IMR-90 (cell line): Measurements from ENCODE around the gene ARHGAP5. TPM values are rescaled to one million over a fixed set of nuclear protein-coding genes. Genes with fewer than 3 reads are reported as not detected.

Source experiments
- ATAC-seq: fragments of 200-7000 bp; cut with Tn5 transposase; 2 replicates; pipeline ENCODE4 v1.9.1; 2020; ENCODE audit warnings: low read depth, mild to moderate bottlenecking, moderate library complexity
- BruUV-seq: library from RNA; stranded (reverse); fragments of 400-500 nt; replicated peaks from 2 replicates; lab custom pipeline; 2021; lab: Mats Ljungman, UMichigan
- CTCF ChIA-PET: fragments of 300-600 bp; formaldehyde crosslinking; extraction: SDS; loops from one replicate; lab custom pipeline; 2021; ENCODE audit warnings: antibody characterized with exemption; lab: Yijun Ruan, JAX
- POLR2A ChIA-PET: fragments of 300-600 bp; sonication (Branson Sonifier 250); formaldehyde crosslinking; loops from one replicate; lab custom pipeline; 2022; ENCODE audit warnings: antibody characterized with exemption; ENCODE audit not compliant: unreplicated experiment; lab: Charles Lee
- DNase-seq: peaks from one replicate; pipeline ENCODE4 v3.0.0; 2013
- H2AFZ ChIP-seq: replicated peaks from 2 replicates; pipeline ENCODE3; 2013; ENCODE audit warnings: low read length, mild to moderate bottlenecking; ENCODE audit not compliant: poor library complexity
- H2AK5ac ChIP-seq: 2 replicates; pipeline ENCODE4 v1.6.1; 2013; ENCODE audit warnings: low read depth, low read length, inconsistent platforms
- H2AK9ac ChIP-seq: replicated peaks from 2 replicates; pipeline ENCODE3; 2013; ENCODE audit warnings: mild to moderate bottlenecking, low read depth, low read length, moderate library complexity; ENCODE audit not compliant: poor library complexity
- H2BK120ac ChIP-seq: 2 replicates; pipeline ENCODE4 v1.6.1; 2013; ENCODE audit warnings: low read depth, low read length, inconsistent platforms
- H2BK15ac ChIP-seq: 3 replicates; pipeline ENCODE4 v1.6.1; 2013; ENCODE audit warnings: low read depth, low read length, inconsistent platforms
- H2BK20ac ChIP-seq: 2 replicates; pipeline ENCODE4 v1.6.1; 2013; ENCODE audit warnings: low read depth, mild to moderate bottlenecking, inconsistent platforms, low read length, moderate library complexity
- H2BK5ac ChIP-seq: 2 replicates; pipeline ENCODE4 v1.6.1; 2013; ENCODE audit warnings: mild to moderate bottlenecking, low read depth, low read length, inconsistent platforms; ENCODE audit not compliant: poor library complexity, severe bottlenecking
- H3K14ac ChIP-seq: replicated peaks from 2 replicates; pipeline ENCODE4 v1.6.1; 2013; ENCODE audit warnings: low read depth, low read length, inconsistent platforms
- H3K18ac ChIP-seq: 2 replicates; pipeline ENCODE4 v1.6.1; 2013; ENCODE audit warnings: low read depth, low read length, control low read depth
- H3K23ac ChIP-seq: 2 replicates; pipeline ENCODE4 v1.6.1; 2013; ENCODE audit warnings: low read depth, low read length, inconsistent platforms
- H3K27ac ChIP-seq: 2 replicates; pipeline ENCODE4 v1.5.1; 2013; ENCODE audit warnings: mild to moderate bottlenecking, control low read depth, low read length; ENCODE audit not compliant: insufficient read depth
- H3K27me3 ChIP-seq: 2 replicates; pipeline ENCODE4 v1.6.1; 2013; ENCODE audit warnings: low read length; ENCODE audit not compliant: control insufficient read depth, insufficient read depth
- H3K36me3 ChIP-seq: 2 replicates; pipeline ENCODE4 v1.6.1; 2013; ENCODE audit warnings: low read length, mixed read lengths; ENCODE audit not compliant: control insufficient read depth, insufficient read depth
- H3K4ac ChIP-seq: 2 replicates; pipeline ENCODE4 v1.6.1; 2013; ENCODE audit warnings: low read depth, low read length, inconsistent platforms
- H3K4me1 ChIP-seq: 2 replicates; pipeline ENCODE4 v1.6.1; 2013; ENCODE audit warnings: low read length, mixed read lengths; ENCODE audit not compliant: control insufficient read depth, insufficient read depth
- H3K4me2 ChIP-seq: 2 replicates; pipeline ENCODE4 v1.6.1; 2013; ENCODE audit warnings: low read depth, mild to moderate bottlenecking, control low read depth, low read length, moderate library complexity
- H3K4me3 ChIP-seq: 2 replicates; pipeline ENCODE4 v1.5.1; 2013; ENCODE audit warnings: low read depth, mild to moderate bottlenecking, control low read depth, low read length, moderate library complexity; ENCODE audit not compliant: insufficient read depth
- H3K56ac ChIP-seq: 2 replicates; pipeline ENCODE4 v1.6.1; 2013; ENCODE audit warnings: low read length, inconsistent platforms; ENCODE audit not compliant: insufficient read depth; ENCODE audit errors: extremely low read depth
- H3K79me1 ChIP-seq, 2 experiments: 2 replicates each; pipeline ENCODE4 v1.6.1; 2013; ENCODE audit warnings: low read length in 2 of 2, inconsistent platforms in 1 of 2, low read depth in 1 of 2
- H3K9ac ChIP-seq: 2 replicates; pipeline ENCODE4 v1.6.1; 2013; ENCODE audit warnings: low read depth, low read length, control low read depth
- H3K9me1 ChIP-seq: 2 replicates; pipeline ENCODE4 v1.6.1; 2013; ENCODE audit warnings: low read length, inconsistent platforms; ENCODE audit not compliant: insufficient read depth
- H3K9me3 ChIP-seq: 2 replicates; pipeline ENCODE4 v1.6.1; 2013; ENCODE audit warnings: low read length; ENCODE audit not compliant: control insufficient read depth, insufficient read depth
- H4K20me1 ChIP-seq: 2 replicates; pipeline ENCODE4 v1.6.1; 2013; ENCODE audit warnings: low read length, inconsistent platforms; ENCODE audit not compliant: insufficient read depth
- H4K5ac ChIP-seq: 2 replicates; pipeline ENCODE4 v1.6.1; 2013; ENCODE audit warnings: mild to moderate bottlenecking, low read depth, low read length, control low read depth
- H4K8ac ChIP-seq, 2 experiments: 2 replicates each; pipeline ENCODE4 v1.6.1; 2013; ENCODE audit warnings: low read depth in 2 of 2, low read length in 2 of 2, control low read depth in 1 of 2, inconsistent platforms in 1 of 2
- H4K91ac ChIP-seq: 2 replicates; pipeline ENCODE4 v1.6.1; 2013; ENCODE audit warnings: low read depth, low read length, inconsistent platforms; ENCODE audit not compliant: insufficient read depth
- CHD1 ChIP-seq: IDR thresholded peaks from 2 replicates; pipeline ENCODE4 v1.6.1; 2012; ENCODE audit warnings: low read depth, low read length, improper control_type of control experiment
- POLR2A ChIP-seq: IDR thresholded peaks from 2 replicates; pipeline ENCODE4 v1.6.1; 2012; ENCODE audit warnings: mild to moderate bottlenecking, low read depth, low read length
- WGBS, 2 experiments: methylation state at CpG; one replicate each; pipeline versions ENCODE4 v1.1.5 to v1.1.7; 2013; ENCODE audit warnings: missing lambda C conversion rate in 2 of 2; ENCODE audit not compliant: insufficient read length in 1 of 2; ENCODE audit errors: extremely low coverage in 2 of 2; 5-methylcytosine and 5-hydroxymethylcytosine counted together
- dilution Hi-C: fragments of 300-500 bp; cut with HindIII; formaldehyde crosslinking; loops from one replicate; pipeline ENCODE4 v1.14.3; 2018; ENCODE audit warnings: low sequenced_read_pairs; ENCODE audit not compliant: unreplicated experiment
- in situ Hi-C: fragments of 300-500 bp; cut with MboI; formaldehyde crosslinking; loops from 3 replicates; pipeline ENCODE4 v1.14.3; 2019; ENCODE audit warnings: low sequenced_read_pairs, inconsistent platforms, mixed read lengths
- intact Hi-C: fragments of 100-400 bp; cut with micrococcal nuclease; formaldehyde crosslinking; loops from 2 replicates; pipeline ENCODE4 v1.10.0; 2022
- polyA plus RNA-seq, 3 experiments: library from polyadenylated mRNA; depleted of rRNA; stranded (reverse); fragments of >200 nt; gene quantifications; 2 replicates each; pipeline ENCODE4 v1.2.3, GENCODE V29; 2012; ENCODE audit warnings: low replicate concordance in 1 of 3
- total RNA-seq: library from RNA; depleted of rRNA; stranded (reverse); fragments of >200 nt; gene quantifications from 2 replicates; pipeline ENCODE4 v1.2.3, GENCODE V29; 2012

Gene ARHGAP5
- total and polyA plus RNA-seq, 2 of the 4 experiments (the other 2 are of a cell fraction): 7.4 to 45.3 TPM

DNA sequence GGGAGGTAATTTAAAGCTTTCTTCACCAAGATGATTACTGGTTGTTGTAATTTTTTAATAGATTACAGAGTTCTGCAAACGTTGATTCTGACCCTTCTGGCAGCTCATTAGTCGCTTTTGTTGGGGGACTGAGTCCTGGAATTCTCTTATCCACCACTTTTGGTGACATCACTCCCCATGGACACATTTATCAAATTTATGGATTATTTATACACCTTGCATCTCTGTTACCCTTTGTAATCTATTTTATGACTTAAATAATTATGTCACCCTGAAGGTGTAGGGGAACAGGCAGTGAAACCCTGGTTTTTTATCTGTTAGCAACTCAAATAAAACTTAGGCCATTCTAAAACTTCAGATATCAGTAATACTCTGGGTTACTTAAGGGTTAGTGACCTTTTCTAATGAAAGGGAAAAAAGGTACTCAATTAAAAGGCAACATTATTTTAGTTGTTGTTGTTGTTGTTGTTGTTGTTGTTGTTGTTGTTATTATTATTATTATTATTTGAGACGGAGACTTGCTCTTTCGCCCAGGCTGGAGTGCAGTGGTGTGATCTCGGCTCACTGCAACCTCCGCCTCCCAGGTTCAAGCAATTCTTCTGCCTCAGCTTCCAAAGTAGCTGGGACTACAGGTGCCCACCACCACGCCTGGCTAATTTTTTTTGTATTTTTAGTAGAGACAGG is 65.8 kb downstream of the ARHGAP5 start:
- Histone ChIP-seq H3K9ac (no peak overlapping the region), H3K23ac (no peak overlapping the region), H2AK5ac (no peak overlapping the region), H3K4me1 (no peaks in the 10 kb centered on the region), H3K4ac (no peak overlapping the region), H4K8ac (no peak overlapping the region), H2BK15ac (no peak overlapping the region), H3K14ac (no peak overlapping the region), H3K56ac (no peak overlapping the region), H4K5ac (no peak overlapping the region), H2BK120ac (no peak overlapping the region), H3K36me3 (peaks cover 8% of the 10 kb centered on the region), H3K4me2 (no peak overlapping the region), H2BK20ac (no peak overlapping the region), H4K91ac (no peak overlapping the region), H3K18ac (no peak overlapping the region), H3K4me3 (no peak overlapping the region), H3K27ac (no peak overlapping the region), H3K27me3 (no peaks in the 10 kb centered on the region), H3K79me1 (peaks cover 19 to 36% of the 10 kb centered on the region in 2 experiments), H3K9me1 (no peaks in the 10 kb centered on the region), H2BK5ac (no peak overlapping the region), H2AK9ac (no peak overlapping the region), H2AFZ (no peak overlapping the region), H4K20me1 (peaks cover 4% of the 10 kb centered on the region; the same call in 1 of the 2 replicates), H3K9me3 (no peaks in the 10 kb centered on the region; the same call in 1 of the 2 replicates)
- no peak for TF ChIP-seq POLR2A
- TF ChIP-seq CHD1: no peak
- ATAC-seq (no peak), DNase-seq (no peak)
- in situ Hi-C loops (no loop called here), dilution Hi-C loops (no loop called here), intact Hi-C loops (no loop called here)
- POLR2A ChIA-PET: interaction anchor here (0.5 kb wide), 1 partner anchor 15 kb away, joined by 6 read pairs; no protein-coding TSS in a partner anchor
- BruUV-seq: no TSS peak
- no CpG with 5 or more reads among the region's 7 CpGs for WGBS, 2 experiments
- CTCF ChIA-PET: no interaction called here
